Esophagus muscularis mucosa (tissue), 4 donors: Measurements from ENCODE around the gene GADD45B. TPM values are rescaled to one million over a fixed set of nuclear protein-coding genes. Genes with fewer than 3 reads are reported as not detected.

Experiments
- DNase-seq: peaks from one replicate; pipeline ENCODE4 v3.0.0-alpha.2; 2017; ENCODE audit errors: extremely low spot score
- H3K27ac ChIP-seq, 4 donors: fragments of 200-600 bp; sonication (generic); replicated peaks in 1 of 4; 1 replicate in 3 of 4; 2 replicates in 1 of 4; pipeline ENCODE4 v1.5.1; 2016 to 2019; ENCODE audit warnings: mild to moderate bottlenecking in 1 of 4
- H3K27me3 ChIP-seq, 4 donors: fragments of 200-600 bp; sonication (generic); one replicate each; pipeline versions ENCODE4 v1.5.1 to v1.6.0; 2016 to 2019
- H3K36me3 ChIP-seq, 4 donors: fragments of 200-600 bp; sonication (generic); one replicate each; pipeline ENCODE4 v1.5.1; 2016 to 2019
- H3K4me1 ChIP-seq, 4 donors: fragments of 200-600 bp; sonication (generic); one replicate each; pipeline ENCODE4 v1.5.1; 2016 to 2019
- H3K4me3 ChIP-seq, 4 donors: fragments of 200-600 bp; sonication (generic); 1 replicate in 2 of 4; 2 replicates in 2 of 4; pipeline ENCODE4 v1.5.1; 2016 to 2019; ENCODE audit warnings: mild to moderate bottlenecking in 4 of 4, moderate library complexity in 1 of 4
- H3K9me3 ChIP-seq, 4 donors: fragments of 200-600 bp; sonication (generic); 1 replicate in 3 of 4; 2 replicates in 1 of 4; pipeline ENCODE4 v1.5.1; 2016 to 2019
- CTCF ChIP-seq, 3 experiments: fragments of 200-600 bp in 2 of 3; fragments of 450-650 bp in 1 of 3; sonication (generic) in 2 of 3; IDR thresholded peaks; one replicate each; pipeline ENCODE4 v1.5.1; 2017 to 2019; ENCODE audit warnings: antibody characterized with exemption in 3 of 3, mild to moderate bottlenecking in 2 of 3, moderate library complexity in 1 of 3
- EP300 ChIP-seq: sonication (generic); formaldehyde crosslinking; IDR thresholded peaks from one replicate; pipeline ENCODE4 v1.6.1; 2017; ENCODE audit warnings: antibody characterized with exemption
- POLR2A ChIP-seq: fragments of 450-650 bp; IDR thresholded peaks from one replicate; pipeline ENCODE4 v1.6.1; 2017; ENCODE audit warnings: antibody characterized with exemption, moderate library complexity, mild to moderate bottlenecking, low read depth
- POLR2AphosphoS5 ChIP-seq, 2 donors: sonication (generic); formaldehyde crosslinking; IDR thresholded peaks; one replicate each; pipeline ENCODE4 v1.6.1; 2017; ENCODE audit warnings: antibody characterized with exemption in 2 of 2
- WGBS: methylation state at CpG from one replicate; pipeline ENCODE4 v1.1.5; 2018; 5-methylcytosine and 5-hydroxymethylcytosine counted together
- intact Hi-C: fragments of 100-400 bp; cut with DNase I; formaldehyde crosslinking; loops from one replicate; pipeline ENCODE4 v1.15.1; 2023
- total RNA-seq, 4 donors: library from RNA; depleted of rRNA; stranded (reverse); fragments of >200 nt; gene quantifications; one replicate each; pipeline versions ENCODE4 v1.1.0 to v1.2.1, GENCODE V29; 2016

The GADD45B gene
- total RNA-seq, 4 donors from 2014 or later: 56.5 to 793 (median 90.5) TPM

GRCh38 chr19:2487090-2487489 lies 11.2 kb downstream of the GADD45B start:
- H3K9me3 ChIP-seq: peaks cover 0 to 15% (median 7%) of the 10 kb centered on the region in 4 donors
- TF ChIP-seq EP300 (no peak), POLR2AphosphoS5 (IDR thresholded peaks at IDR 0.05) (no peak), CTCF (IDR thresholded peaks at IDR 0.05) (no peak), POLR2A (no peak)
- peaks cover 34 to 45% (median 42%) of the 10 kb centered on the region in 4 donors for H3K4me1 ChIP-seq
- 86% methylated on average over 4 of the region's 12 CpGs for WGBS
- no peak overlapping the region for H3K27ac ChIP-seq
- H3K27me3 ChIP-seq: no peaks in the 10 kb centered on the region
- H3K4me3 ChIP-seq: no peak overlapping the region
- DNase-seq: no peak
- intact Hi-C loops: no loop called here
- no peaks in the 10 kb centered on the region for H3K36me3 ChIP-seq

- Histone ChIP-seq H3K9me3 (peaks cover 0 to 9% (median 6%) of the 10 kb centered on the region in 4 donors), H3K27ac (peak overlapping the region; percentile 64 to 80 (median 76)), H3K4me1 (peaks cover 34 to 48% (median 43%) of the 10 kb centered on the region in 4 donors), H3K36me3 (no peaks in the 10 kb centered on the region), H3K27me3 (no peaks in the 10 kb centered on the region), H3K4me3 (peak overlapping the region in 1 of 4 donors; percentile 61)
- TF ChIP-seq CTCF (IDR thresholded peaks at IDR 0.05): no peak
- TF ChIP-seq EP300: no peak
- no peak for TF ChIP-seq POLR2A
- no peak for TF ChIP-seq POLR2AphosphoS5 (IDR thresholded peaks at IDR 0.05)
- WGBS: 58% methylated on average over 3 of the region's 15 CpGs
- intact Hi-C loops: no loop called here
- no peak for DNase-seq
Observed at GRCh38 chr19:2487842-2488241, 11.9 kb downstream of the GADD45B start.

- peak overlapping the region; percentile 58 to 61 (median 60) for H3K4me3 ChIP-seq
- H3K9me3 ChIP-seq: peaks cover 0 to 3% (median 1%) of the 10 kb centered on the region in 4 donors
- peaks cover 34 to 48% (median 43%) of the 10 kb centered on the region in 4 donors for H3K4me1 ChIP-seq
- no peaks in the 10 kb centered on the region for H3K36me3 ChIP-seq
- DNase-seq: no peak
- 26% methylated on average over 11 of the region's 32 CpGs for WGBS
- intact Hi-C loops: no loop called here
- H3K27ac ChIP-seq: peak overlapping the region; percentile 64 to 80 (median 76)
- no peaks in the 10 kb centered on the region for H3K27me3 ChIP-seq
- TF ChIP-seq POLR2AphosphoS5 (IDR thresholded peaks at IDR 0.05) (peak in 1 of 2 donors; percentile 15), CTCF (IDR thresholded peaks at IDR 0.05) (no peak), POLR2A (no peak), EP300 (no peak)
Observed at GRCh38 chr19:2488405-2488941, 12.5 kb downstream of the GADD45B start.

GRCh38 chr19:2488942-2489731 lies 13.2 kb downstream of the GADD45B start:
- peaks cover 37 to 55% (median 48%) of the 10 kb centered on the region in 4 donors for H3K4me1 ChIP-seq
- intact Hi-C loops: no loop called here
- WGBS: 7% methylated on average over 23 of the region's 78 CpGs
- H3K27me3 ChIP-seq: no peaks in the 10 kb centered on the region
- no peaks in the 10 kb centered on the region for H3K36me3 ChIP-seq
- peak overlapping the region; percentile 64 to 80 (median 76) for H3K27ac ChIP-seq
- peak overlapping the region; percentile 58 to 61 (median 60) for H3K4me3 ChIP-seq
- TF ChIP-seq POLR2A: no peak
- no peaks in the 10 kb centered on the region for H3K9me3 ChIP-seq
- no peak for DNase-seq

GRCh38 chr19:2490659-2491058 lies 14.7 kb downstream of the GADD45B start:
- DNase-seq: no peak
- Histone ChIP-seq H3K36me3 (no peaks in the 10 kb centered on the region), H3K9me3 (no peaks in the 10 kb centered on the region), H3K4me3 (no peak overlapping the region), H3K4me1 (peaks cover 49 to 69% (median 63%) of the 10 kb centered on the region in 4 donors), H3K27me3 (no peaks in the 10 kb centered on the region), H3K27ac (no peak overlapping the region)
- whole genome bisulfite sequencing: 100% methylated on average over 3 of the region's 7 CpGs
- TF ChIP-seq CTCF (IDR thresholded peaks at IDR 0.05): no peak
- no peak for TF ChIP-seq POLR2A
- TF ChIP-seq POLR2AphosphoS5 (IDR thresholded peaks at IDR 0.05): no peak
- TF ChIP-seq EP300: no peak
- intact Hi-C loops: no loop called here
